HG02884 (cell line): Measurements from ENCODE around the gene WAPL.

Experiments
- ATAC-seq: cut with Tn5 transposase; IDR thresholded peaks from one replicate; pipeline ENCODE4 v1.9.1; 2021; ENCODE audit warnings: mild to moderate bottlenecking, moderate library complexity; ENCODE audit not compliant: unreplicated experiment

The WAPL gene

GRCh38 chr10:86415583-86415982 lies 106.0 kb downstream of the WAPL start:
- ATAC-seq: no peak

- no peak for ATAC-seq
Measured at GRCh38 chr10:86415116-86415515, 106.5 kb downstream of the WAPL start.

GRCh38 chr10:86413046-86413728 lies 108.4 kb downstream of the WAPL start:
- ATAC-seq: peak; percentile 74

- ATAC-seq: no peak
Measured at GRCh38 chr10:86411852-86412560, 109.6 kb downstream of the WAPL start.

GRCh38 chr10:86411281-86411841 lies 110.2 kb downstream of the WAPL start:
- peak; percentile 56 for ATAC-seq

GRCh38 chr10:86410542-86411124 lies 111.0 kb downstream of the WAPL start:
- ATAC-seq: no peak

- ATAC-seq: no peak
Measured at GRCh38 chr10:86409183-86409582, 112.4 kb downstream of the WAPL start.

- ATAC-seq: no peak
Measured at GRCh38 chr10:86403183-86403797, 118.3 kb downstream of the WAPL start.

GRCh38 chr10:86402283-86402941 lies 119.2 kb downstream of the WAPL start:
- no peak for ATAC-seq

- no peak for ATAC-seq
Measured at GRCh38 chr10:86401588-86402282, 119.9 kb downstream of the WAPL start.

- ATAC-seq: peak; percentile 26
Measured at GRCh38 chr10:86400705-86401587, 120.6 kb downstream of the WAPL start.

- ATAC-seq: peak; percentile 90
Measured at GRCh38 chr10:86399879-86400704, 121.5 kb downstream of the WAPL start.

GRCh38 chr10:86399514-86399878 lies 122.1 kb downstream of the WAPL start:
- no peak for ATAC-seq

- no peak for ATAC-seq
Measured at GRCh38 chr10:86397120-86397519, 124.5 kb downstream of the WAPL start.

- ATAC-seq: no peak
Measured at GRCh38 chr10:86393862-86394455, 127.6 kb downstream of the WAPL start.

GRCh38 chr10:86393362-86393761 lies 128.2 kb downstream of the WAPL start:
- ATAC-seq: no peak

- peak; percentile 41 for ATAC-seq
Measured at GRCh38 chr10:86392723-86393094, 128.9 kb downstream of the WAPL start.
